HCT116 (cell line): ENCODE measurements around the gene TUBB1. TPM values are rescaled to one million over a fixed set of nuclear protein-coding genes. Genes with fewer than 3 reads are reported as not detected.
A peak's percentile ranks its signal among the peaks of the same experiment; 100 is the strongest.

Experiments used
- ATAC-seq: fragments of 200-7000 bp; cut with Tn5 transposase; 2 replicates; pipeline ENCODE4 v1.9.1; 2020; ENCODE audit warnings: mild to moderate bottlenecking, moderate library complexity
- BruUV-seq: library from RNA; stranded (reverse); fragments of 400-500 nt; replicated peaks from 2 replicates; lab custom pipeline; 2021; lab: Mats Ljungman, UMichigan
- CTCF ChIA-PET: fragments of 300-600 bp; sonication (Branson Sonifier 250); formaldehyde crosslinking; loops from one replicate; lab custom pipeline; 2021; ENCODE audit warnings: antibody characterized with exemption; lab: Charles Lee
- POLR2A ChIA-PET: fragments of 300-600, 350-600 bp; sonication (Branson Sonifier 250); formaldehyde crosslinking; loops from one replicate; lab custom pipeline; 2021; ENCODE audit warnings: antibody characterized with exemption; lab: Charles Lee
- RAD21 ChIA-PET, 2 experiments: fragments of 300-600 bp; sonication (Branson Sonifier 250); formaldehyde crosslinking; loops; one replicate each; lab custom pipeline; 2023; ENCODE audit warnings: low total read pairs in 2 of 2; ENCODE audit not compliant: uncharacterized antibody in 2 of 2, unreplicated experiment in 2 of 2, low non-redundant PET in 1 of 2; lab: Charles Lee
- DNase-seq: peaks from one replicate; pipeline ENCODE4 v3.0.0-alpha.2; 2010; ENCODE audit warnings: low read depth, low spot score
- H2AFZ ChIP-seq: fragments of 200-600 bp; shearing (Covaris generic), sonication (generic); 2 replicates; pipeline ENCODE4 v1.6.1; 2017; ENCODE audit warnings: low read depth, mixed run types, mixed read lengths, antibody characterized with exemption, low read length; ENCODE audit not compliant: poor library complexity, severe bottlenecking
- H3K27ac ChIP-seq: 2 replicates; pipeline ENCODE4 v1.5.1; 2012; ENCODE audit warnings: low read depth, low read length
- H3K27me3 ChIP-seq: fragments of 200-600 bp; sonication (generic); 2 replicates; pipeline ENCODE4 v1.6.1; 2016; ENCODE audit warnings: mixed run types, low read length, mixed read lengths; ENCODE audit not compliant: insufficient read depth
- H3K36me3 ChIP-seq, 2 experiments: fragments of 200-500 bp in 1 of 2; fragments of 200-600 bp in 1 of 2; sonication (Bioruptor generic) in 1 of 2; sonication (generic) in 1 of 2; 2 replicates each; pipeline versions ENCODE4 v1.5.1 to v1.6.1; 2014 to 2016; ENCODE audit warnings: low read length in 2 of 2, inconsistent platforms in 1 of 2, mixed read lengths in 1 of 2, mixed run types in 1 of 2; ENCODE audit not compliant: insufficient read depth in 2 of 2, control insufficient read depth in 1 of 2
- H3K4me1 ChIP-seq, 2 experiments: fragments of 200-600 bp in 1 of 2; sonication (generic) in 1 of 2; 2 replicates each; pipeline versions ENCODE4 v1.5.1 to v1.6.1; 2012 to 2017; ENCODE audit warnings: low read length in 2 of 2, inconsistent platforms in 1 of 2, mild to moderate bottlenecking in 1 of 2, mixed read lengths in 1 of 2, mixed run types in 1 of 2, moderate library complexity in 1 of 2; ENCODE audit not compliant: insufficient read depth in 2 of 2, control insufficient read depth in 1 of 2
- H3K4me2 ChIP-seq: fragments of 200-600 bp; sonication (generic); 2 replicates; pipeline ENCODE4 v1.6.1; 2017; ENCODE audit warnings: mixed run types, low read length, mixed read lengths
- H3K4me3 ChIP-seq, 2 experiments: fragments of 200-600 bp in 1 of 2; sonication (generic) in 1 of 2; replicated peaks in 1 of 2; 2 replicates each; pipeline ENCODE4 v1.5.1; 2011 to 2016; ENCODE audit warnings: low read length in 2 of 2, control low read depth in 1 of 2, low read depth in 1 of 2, mild to moderate bottlenecking in 1 of 2, mixed read lengths in 1 of 2, mixed run types in 1 of 2
- H3K79me2 ChIP-seq: fragments of 200-600 bp; sonication (generic); 2 replicates; pipeline ENCODE4 v1.6.1; 2017; ENCODE audit warnings: mild to moderate bottlenecking, mixed run types, low read length, moderate library complexity, mixed read lengths; ENCODE audit not compliant: insufficient read depth
- H3K9ac ChIP-seq: fragments of 200-600 bp; sonication (generic); 2 replicates; pipeline ENCODE4 v1.6.1; 2016; ENCODE audit warnings: low read length, mixed read lengths
- H3K9me2 ChIP-seq: fragments of 200-600 bp; sonication (generic), shearing (Covaris generic); 2 replicates; pipeline ENCODE4 v1.6.1; 2017; ENCODE audit warnings: mixed run types, mild to moderate bottlenecking, moderate library complexity; ENCODE audit not compliant: insufficient read depth
- H3K9me3 ChIP-seq, 2 experiments: fragments of 200-500 bp in 1 of 2; fragments of 200-600 bp in 1 of 2; sonication (Bioruptor generic) in 1 of 2; sonication (generic) in 1 of 2; 2 replicates each; pipeline ENCODE4 v1.6.1; 2014 to 2017; ENCODE audit warnings: low read length in 2 of 2, mixed read lengths in 2 of 2, inconsistent platforms in 1 of 2, low read depth in 1 of 2, mild to moderate bottlenecking in 1 of 2, mixed run types in 1 of 2, moderate library complexity in 1 of 2; ENCODE audit not compliant: control insufficient read depth in 1 of 2, insufficient read depth in 1 of 2
- H4K20me1 ChIP-seq: fragments of 200-600 bp; sonication (generic), shearing (Covaris generic); 2 replicates; pipeline ENCODE4 v1.6.1; 2017; ENCODE audit warnings: mixed run types, mild to moderate bottlenecking, moderate library complexity; ENCODE audit not compliant: insufficient read depth
- EZH2 ChIP-seq: fragments of 200-600 bp; sonication (generic); IDR thresholded peaks from 2 replicates; pipeline ENCODE4 v1.6.1; 2017; ENCODE audit warnings: antibody characterized with exemption, mixed run types
- SP1 ChIP-seq: IDR thresholded peaks from 2 replicates; pipeline ENCODE4 v1.6.1; 2012; ENCODE audit warnings: low read depth
- ZFX ChIP-seq: fragments of 450-650 bp; IDR thresholded peaks from 2 replicates; pipeline ENCODE4 v1.6.1; 2017
- intact Hi-C: fragments of 100-400 bp; cut with micrococcal nuclease; formaldehyde crosslinking; loops from 2 replicates; pipeline ENCODE4 v1.10.0; 2022
- total RNA-seq: library from RNA; stranded (reverse); gene quantifications from one replicate; pipeline ENCODE4 v1.2.1, GENCODE V29; 2021; ENCODE audit not compliant: unreplicated experiment
- TF ChIP-seq, protein P1 (sequence below), 3 experiments: fragments of 200-600 bp in 1 of 3; sonication (generic) in 1 of 3; IDR thresholded peaks in 2 of 3; conservative IDR thresholded peaks in 1 of 3; 2 replicates each; pipeline ENCODE4 v1.5.1; 2012 to 2017; ENCODE audit warnings: low read depth in 2 of 3, low read length in 2 of 3, antibody characterized with exemption in 1 of 3, borderline replicate concordance in 1 of 3, control low read depth in 1 of 3, mild to moderate bottlenecking in 1 of 3, mixed read lengths in 1 of 3, mixed run types in 1 of 3, moderate library complexity in 1 of 3; ENCODE audit not compliant: insufficient read depth in 1 of 3

The TUBB1 gene
- total RNA-seq, 1 experiment from 2014 or later = not detected

DNA sequence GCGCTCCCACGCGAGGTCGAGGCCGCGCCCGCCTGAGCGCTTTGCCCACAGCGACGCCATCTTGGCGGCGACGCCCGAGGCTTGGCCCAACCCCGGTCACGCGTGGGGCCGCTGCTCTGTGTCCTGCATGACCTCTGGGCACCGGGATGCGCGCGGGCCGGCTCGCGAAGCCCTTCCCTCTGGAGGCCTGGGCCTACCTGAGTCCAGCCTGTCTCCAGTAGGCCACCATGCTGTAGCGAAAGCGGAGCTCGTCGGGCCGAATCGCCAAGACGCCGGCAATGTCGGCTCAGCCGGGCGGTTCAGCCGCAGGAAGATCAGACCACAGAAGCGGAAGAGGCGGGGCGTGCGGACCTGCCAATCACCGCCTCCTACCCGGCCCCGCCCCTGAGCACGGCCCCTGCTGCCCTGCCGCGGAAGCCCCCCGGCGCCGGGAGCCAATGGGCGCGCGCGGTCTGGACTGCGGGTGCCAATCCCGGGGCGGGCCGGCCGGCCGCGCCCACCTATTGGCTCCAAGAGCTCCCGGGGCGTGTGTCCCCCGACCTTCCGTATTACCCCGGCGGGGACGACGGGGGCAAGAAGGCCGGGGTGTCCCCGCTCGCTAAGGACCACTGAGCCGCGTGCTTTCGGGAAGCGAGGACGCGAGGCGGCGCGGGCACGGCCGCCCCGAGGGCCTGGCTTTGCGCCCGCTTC is 12.9 kb downstream of the TUBB1 start, which contains the start of gene ATP5F1E (continued):
- TF ChIP-seq, protein P1, sequence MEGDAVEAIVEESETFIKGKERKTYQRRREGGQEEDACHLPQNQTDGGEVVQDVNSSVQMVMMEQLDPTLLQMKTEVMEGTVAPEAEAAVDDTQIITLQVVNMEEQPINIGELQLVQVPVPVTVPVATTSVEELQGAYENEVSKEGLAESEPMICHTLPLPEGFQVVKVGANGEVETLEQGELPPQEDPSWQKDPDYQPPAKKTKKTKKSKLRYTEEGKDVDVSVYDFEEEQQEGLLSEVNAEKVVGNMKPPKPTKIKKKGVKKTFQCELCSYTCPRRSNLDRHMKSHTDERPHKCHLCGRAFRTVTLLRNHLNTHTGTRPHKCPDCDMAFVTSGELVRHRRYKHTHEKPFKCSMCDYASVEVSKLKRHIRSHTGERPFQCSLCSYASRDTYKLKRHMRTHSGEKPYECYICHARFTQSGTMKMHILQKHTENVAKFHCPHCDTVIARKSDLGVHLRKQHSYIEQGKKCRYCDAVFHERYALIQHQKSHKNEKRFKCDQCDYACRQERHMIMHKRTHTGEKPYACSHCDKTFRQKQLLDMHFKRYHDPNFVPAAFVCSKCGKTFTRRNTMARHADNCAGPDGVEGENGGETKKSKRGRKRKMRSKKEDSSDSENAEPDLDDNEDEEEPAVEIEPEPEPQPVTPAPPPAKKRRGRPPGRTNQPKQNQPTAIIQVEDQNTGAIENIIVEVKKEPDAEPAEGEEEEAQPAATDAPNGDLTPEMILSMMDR (IDR thresholded peaks at IDR 0.05 in 2 of 3, conservative IDR thresholded peaks at IDR 0.05 in 1 of 3; ENCODE audit: borderline replicate concordance in 1 of 3, insufficient read depth in 1 of 3, low read depth in 2 of 3, low read length in 2 of 3) = no peak
- TF ChIP-seq EZH2 = no peak

- Histone ChIP-seq H3K4me1 (peaks cover 10 to 25% of the 10 kb centered on the region in 2 experiments), H3K9me2 (no peaks in the 10 kb centered on the region), H2AFZ (no peak overlapping the region), H3K27ac (peak overlapping the region; percentile 78), H3K9ac (peak overlapping the region; percentile 66), H3K4me2 (peak overlapping the region; percentile 81), H4K20me1 (peaks cover 16% of the 10 kb centered on the region; the same call in 1 of the 2 replicates), H3K4me3 (peak overlapping the region; percentile 48 to 86), H3K27me3 (no peaks in the 10 kb centered on the region), H3K79me2 (peaks cover 70% of the 10 kb centered on the region), H3K36me3 (peaks cover 52 to 53% of the 10 kb centered on the region in 2 experiments), H3K9me3 (no peaks in the 10 kb centered on the region)
- peak; percentile 21 for DNase-seq
- TF ChIP-seq, protein P1 (IDR thresholded peaks at IDR 0.05 in 2 of 3, conservative IDR thresholded peaks at IDR 0.05 in 1 of 3; ENCODE audit: borderline replicate concordance in 1 of 3, insufficient read depth in 1 of 3, low read depth in 2 of 3, low read length in 2 of 3) = 0 out of 6 replicates have a peak, but pooled peaks of 2 of the 3 experiments have one; percentile 3 to 8
- no peak for TF ChIP-seq ZFX
- no peak for TF ChIP-seq SP1
- POLR2A ChIA-PET = interaction anchor here (0.9 to 1.9 kb wide), 6 partner anchors 9 to 162 kb away, joined by 3 to 13 read pairs (median 4); partner anchors contain the start of gene PRELID3B
- TSS peak; percentile 95 for BruUV-seq
- CTCF ChIA-PET = interaction anchor here (0.7 to 1.9 kb wide), 8 partner anchors 10 to 423 kb away, joined by 3 to 8 read pairs (median 3); partner anchors contain the start of genes PRELID3B and TUBB1
- ATAC-seq = peak; percentile 52
- intact Hi-C loops = loop anchor here (5.0 to 10.0 kb wide), 2 partner anchors 50 to 138 kb away; partner anchors contain the start of gene NELFCD
- RAD21 ChIA-PET = interaction anchor here in 1 of 2 experiments (0.5 kb wide), 1 partner anchor 161 kb away, joined by 4 read pairs; no protein-coding TSS in a partner anchor
Observed at GRCh38 chr20:59032713-59033059, 13.5 kb downstream of the TUBB1 start.
